T-helper 1 cell treated with Interleukin-12 subunit alpha and Interleukin-12 subunit beta and Interleukin-4 antibody, amounts not matched to agents 30 ng/mL and 1 ng/mL, for 36 hours (primary cell): ENCODE results near the gene THTPA. TPM values are rescaled to one million over a fixed set of nuclear protein-coding genes. Genes with fewer than 3 reads are reported as not detected.
"Not testable (repeated sequence)": the region's sequence is repeated elsewhere in the genome, so short reads cannot be mapped to it uniquely, and the experiment has no call there.

Experiments
- intact Hi-C: fragments of 100-400 bp; cut with micrococcal nuclease; formaldehyde crosslinking; loops from one replicate; pipeline ENCODE4 v1.15.1; 2024
- total RNA-seq: library from RNA; stranded (reverse); gene quantifications from 2 replicates; pipeline ENCODE4 v1.2.3, GENCODE V29; 2022

THTPA gene
- total RNA-seq, 1 donor from 2014 or later: 16.8 TPM

DNA sequence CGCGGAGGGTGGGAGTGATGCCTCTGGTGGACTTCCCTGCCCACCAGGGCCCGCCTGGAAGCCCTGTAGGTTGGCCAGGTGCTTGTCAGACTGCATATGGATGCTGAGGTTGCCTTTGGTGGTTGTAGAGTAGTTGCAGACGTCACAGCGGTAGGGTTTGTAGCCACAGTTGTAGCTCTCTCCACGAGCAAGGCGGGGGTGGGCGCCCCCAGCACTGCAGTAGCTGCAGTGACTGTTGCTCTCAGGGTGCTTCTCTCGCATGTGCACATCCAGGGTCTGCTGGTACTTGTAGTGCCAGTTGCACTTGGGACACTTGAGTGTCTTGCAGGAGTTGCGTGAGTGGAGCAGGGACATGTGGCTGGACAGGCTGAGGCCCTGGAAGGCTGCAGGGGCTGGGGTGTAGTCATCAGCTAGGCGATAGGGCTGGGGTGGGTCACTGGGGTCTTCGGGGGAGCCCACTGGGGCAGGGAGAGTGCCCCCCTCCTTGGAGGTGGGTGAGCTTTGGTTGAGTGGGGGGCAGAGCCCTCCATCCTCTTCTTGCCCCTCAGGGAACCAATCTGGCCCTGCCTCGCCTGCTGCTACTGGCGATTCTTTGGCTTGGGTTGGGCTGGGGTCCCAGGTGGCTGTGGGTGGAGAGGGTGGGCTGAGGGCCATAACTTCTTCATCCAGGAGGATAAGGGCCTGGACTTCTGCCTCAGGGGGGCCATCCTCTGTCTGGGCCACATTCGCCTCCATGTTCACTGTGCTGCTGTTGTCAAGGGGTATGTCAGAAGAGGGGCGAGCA is 22.2 kb upstream of the THTPA start:
- intact Hi-C loops: no loop called here

DNA sequence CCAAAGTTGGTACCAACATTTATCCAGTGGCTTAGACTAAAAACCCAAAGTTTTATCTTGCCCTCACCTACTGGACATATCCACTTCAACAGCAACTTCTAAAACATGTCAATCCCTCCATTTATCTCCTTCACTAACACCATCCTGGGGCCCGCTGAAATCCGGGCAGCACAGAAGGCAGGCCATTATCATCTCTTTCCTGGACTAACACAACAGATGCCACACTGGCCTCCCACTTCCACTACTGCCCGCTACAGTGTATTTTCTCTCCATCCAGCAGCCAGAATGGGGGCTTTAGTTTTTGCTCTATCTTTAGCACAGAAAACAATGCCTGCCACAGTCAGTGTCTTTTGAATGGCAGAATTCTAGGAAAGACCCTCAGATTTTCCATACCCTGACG is 20.1 kb upstream of the THTPA start:
- intact Hi-C loops: no loop called here

DNA sequence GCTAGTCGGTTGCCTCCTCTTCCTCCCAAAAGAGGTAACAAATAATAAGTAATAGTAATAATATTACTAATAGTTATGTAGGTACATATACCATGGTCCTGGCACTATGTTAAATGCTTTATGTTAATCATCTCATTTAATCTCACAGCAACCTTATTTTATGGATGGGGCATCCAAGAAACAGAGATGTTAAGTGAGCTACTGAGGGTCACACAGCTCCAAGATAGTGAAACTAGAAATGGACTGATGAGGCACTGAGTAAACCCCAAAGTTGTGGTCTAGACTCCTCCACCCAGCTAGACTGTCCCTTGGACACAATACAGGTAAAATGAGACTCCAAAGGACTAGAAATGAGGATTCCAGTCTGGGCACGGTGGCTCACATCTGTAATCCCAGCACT is 19.6 kb upstream of the THTPA start:
- intact Hi-C loops: no loop called here

DNA sequence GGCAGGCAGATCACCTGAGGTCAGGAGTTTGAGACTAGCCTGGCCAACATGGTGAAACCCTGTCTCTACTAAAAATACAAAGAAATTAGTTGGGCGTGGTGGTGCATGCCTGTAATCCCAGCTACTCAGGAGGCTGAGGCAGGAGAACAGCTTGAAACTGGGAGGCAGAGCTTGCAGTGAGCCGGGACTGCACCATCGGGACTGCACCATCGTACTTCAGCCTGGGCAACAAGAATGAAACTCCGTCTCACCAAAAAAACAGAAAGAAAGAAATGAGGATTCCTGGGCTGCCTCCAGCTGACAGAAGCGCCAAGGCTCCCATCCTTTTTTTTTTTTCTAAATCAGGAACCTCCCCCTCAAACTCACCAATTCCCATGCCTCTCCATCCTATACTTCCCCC is 19.2 kb upstream of the THTPA start:
- intact Hi-C loops: not testable (repeated sequence)

DNA sequence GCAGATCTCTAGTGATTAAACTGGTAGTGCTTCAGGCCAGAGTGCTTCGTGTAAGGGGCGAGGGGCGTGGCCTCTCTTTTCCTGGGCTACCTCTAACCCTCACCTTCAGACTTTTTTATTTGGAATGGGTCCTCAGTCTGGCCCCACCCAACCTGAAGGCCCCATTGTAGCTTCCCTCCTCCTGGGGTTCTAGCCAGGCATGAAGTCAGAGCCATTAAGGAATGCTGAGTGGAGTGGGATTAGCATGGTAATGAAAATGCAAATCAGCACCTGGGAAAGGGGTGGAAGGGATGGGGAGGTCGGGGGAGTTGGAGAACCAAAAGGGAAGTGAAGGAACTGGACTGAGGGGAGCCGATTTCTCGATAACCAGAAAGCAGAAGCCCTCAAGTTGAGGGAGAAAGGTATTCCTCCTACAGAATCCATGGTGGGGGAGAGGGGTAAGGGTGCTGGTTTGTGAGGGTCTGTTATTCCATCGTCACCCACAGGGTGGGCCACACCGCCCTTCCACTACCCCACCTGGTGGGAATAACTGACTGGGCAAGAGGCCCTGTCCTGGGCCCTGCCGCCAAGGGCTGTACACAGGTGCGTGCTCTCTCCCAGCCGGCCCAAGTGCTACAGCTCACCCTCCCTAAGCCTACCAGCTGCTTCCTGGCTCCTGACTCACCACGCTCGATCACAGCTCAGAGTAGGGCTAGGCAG is 18.6 kb upstream of the THTPA start:
- intact Hi-C loops: loop anchor here (2.0 kb wide), 1 partner anchor 19 kb away; the partner anchor contains the start of gene THTPA

DNA sequence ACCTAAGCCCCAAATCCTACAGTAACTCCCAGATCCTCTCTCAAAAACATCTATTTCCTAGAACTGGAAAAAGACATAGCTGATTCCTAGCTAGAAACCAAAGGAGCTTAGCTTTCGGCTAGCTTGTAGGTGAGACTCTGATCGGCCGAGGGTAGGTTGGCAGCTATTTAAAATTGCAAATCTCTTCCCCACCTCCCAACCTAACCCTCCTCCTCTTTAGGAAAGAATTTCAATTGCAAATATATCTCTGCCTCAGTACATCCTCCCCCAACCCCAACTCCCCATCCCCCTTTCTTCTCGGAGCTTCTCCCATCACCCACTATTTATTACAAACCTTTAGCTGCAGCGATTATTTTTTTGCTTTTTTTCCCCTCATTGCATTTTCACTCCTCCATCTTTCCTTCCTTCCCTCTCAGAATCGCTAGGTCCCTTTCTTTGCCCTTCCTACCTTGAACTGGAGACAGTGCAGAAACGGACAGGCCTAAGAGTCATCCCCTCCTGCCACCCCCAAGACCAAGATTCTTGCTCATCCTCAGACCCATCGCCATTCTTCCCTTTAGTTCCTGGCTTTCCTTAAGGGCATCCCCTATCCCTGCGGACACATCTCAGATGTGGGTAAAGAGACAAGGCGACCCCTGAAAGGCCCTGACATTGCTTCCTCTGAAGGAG is 17.9 kb upstream of the THTPA start:
- intact Hi-C loops: loop anchor here (2.0 kb wide), 1 partner anchor 19 kb away; the partner anchor contains the start of gene THTPA

DNA sequence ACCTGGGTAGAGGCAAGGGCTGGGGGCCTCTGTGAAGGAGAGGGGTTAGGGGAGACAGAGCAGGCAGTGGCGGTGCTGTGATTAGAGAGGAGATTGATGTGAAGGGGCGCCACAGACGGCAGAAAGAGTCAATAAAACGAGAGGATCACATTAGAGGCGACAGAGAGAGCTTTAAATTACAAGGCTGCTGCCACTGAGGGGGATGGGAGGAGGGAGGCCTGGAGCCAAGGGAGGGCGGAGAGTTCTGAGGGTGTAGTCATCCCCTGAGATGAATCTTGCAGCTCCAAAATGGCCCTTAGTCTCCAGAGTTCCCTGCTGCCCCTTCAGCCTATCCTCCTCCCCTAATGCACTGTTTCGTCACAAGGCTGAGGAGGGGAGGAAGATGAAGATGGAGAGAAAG is 17.3 kb upstream of the THTPA start:
- intact Hi-C loops: loop anchor here (1.0 to 2.0 kb wide), 4 partner anchors 18 to 210 kb away; partner anchors contain the start of gene THTPA

DNA sequence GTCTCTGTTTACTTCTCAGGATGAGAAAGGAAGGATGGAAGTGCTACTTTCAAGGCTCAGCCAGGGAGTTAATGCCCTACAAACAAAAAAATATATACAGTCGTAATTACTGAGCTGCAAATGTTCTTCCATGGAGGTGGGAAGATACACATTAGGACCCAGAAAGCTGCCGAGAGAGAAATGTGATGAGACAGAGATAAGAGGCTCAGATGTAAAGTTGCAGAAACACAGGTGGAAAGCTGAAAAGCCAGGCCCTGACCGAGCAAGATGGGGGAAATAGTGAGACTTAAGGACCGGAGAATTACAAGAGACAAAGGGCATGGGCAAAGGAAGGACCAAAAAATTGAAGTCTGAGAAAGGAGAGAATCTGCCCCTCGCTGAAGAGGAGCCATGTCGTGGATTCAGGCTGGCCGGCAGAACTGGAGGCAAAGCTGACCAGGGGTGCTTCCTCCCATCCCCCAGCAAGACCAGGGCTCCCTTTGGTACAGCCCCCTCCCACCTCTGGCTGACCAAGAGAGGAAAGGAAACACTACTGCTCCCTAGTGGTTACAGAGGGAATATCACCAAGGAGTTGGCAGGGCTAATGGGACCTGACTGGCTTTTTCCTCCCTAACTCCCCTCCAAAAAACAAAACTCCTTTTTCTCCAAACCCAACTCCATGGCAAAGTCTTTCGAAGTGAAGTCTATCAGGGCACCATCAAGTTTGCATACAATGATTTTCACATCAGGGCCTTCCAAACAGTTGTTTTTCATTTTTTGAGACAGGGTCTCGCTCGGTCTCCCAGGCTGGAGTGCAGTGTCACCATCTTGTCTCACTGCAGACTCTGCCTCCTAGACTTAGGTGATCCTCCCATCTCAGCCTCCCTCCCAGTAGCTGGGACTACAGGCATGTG is 16.6 kb upstream of the THTPA start:
- intact Hi-C loops: loop anchor here (1.0 to 2.0 kb wide), 4 partner anchors 17 to 211 kb away; partner anchors contain the start of gene THTPA

DNA sequence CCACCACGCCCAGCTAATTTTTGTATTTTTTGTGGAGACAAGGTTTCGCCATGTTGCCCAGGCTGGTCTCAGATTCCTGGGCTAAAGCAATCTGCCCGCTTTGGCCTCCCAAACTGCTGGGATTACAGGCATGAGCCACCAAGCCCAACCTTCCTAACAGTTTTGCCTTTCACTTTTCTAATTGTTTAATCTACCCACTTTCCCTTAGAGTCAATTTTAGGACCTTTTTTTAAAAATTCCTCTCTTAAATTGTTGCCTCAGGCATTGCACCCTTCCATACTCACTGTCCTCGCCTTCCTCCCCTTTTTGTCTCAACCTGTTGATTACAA is 16.0 kb upstream of the THTPA start:
- intact Hi-C loops: no loop called here

DNA sequence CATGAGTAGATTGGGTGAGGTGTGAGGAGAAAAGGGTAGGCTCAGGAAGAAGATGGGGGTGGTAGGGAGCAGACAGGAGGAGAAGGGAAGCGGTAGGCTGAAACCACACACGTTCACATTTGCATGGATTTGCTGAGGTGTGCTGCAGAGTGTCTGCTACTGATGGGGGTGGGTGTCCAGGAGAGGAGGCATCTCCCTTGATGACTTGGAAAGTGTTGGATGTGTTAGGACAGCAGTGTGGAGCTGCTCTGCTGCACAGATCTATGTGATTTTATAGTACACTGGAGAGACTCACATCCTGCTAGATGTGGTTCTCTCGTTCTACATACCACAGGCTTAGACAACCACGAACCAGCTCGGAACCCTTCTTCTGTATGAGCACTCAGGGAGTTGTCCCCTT is 13.8 kb upstream of the THTPA start:
- intact Hi-C loops: no loop called here

DNA sequence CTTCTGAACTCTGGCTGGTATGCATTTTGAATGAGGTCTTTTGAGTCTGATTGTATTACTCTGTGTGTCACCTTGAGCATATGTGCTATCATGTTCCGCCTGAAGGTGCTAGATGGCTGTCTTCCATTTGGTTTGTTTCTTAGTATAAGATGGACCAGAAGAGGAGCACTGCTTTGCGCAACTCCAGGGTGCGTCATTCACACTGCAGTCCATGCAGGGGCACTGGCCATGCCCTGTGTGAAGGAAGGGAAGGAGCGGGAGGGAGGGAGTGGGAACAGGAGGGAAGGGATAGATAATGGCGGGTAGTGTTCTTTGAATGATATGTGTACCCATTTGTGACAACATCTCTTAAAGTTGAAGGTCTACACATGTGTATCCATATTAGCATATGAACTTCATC is 12.7 kb upstream of the THTPA start:
- intact Hi-C loops: no loop called here

DNA sequence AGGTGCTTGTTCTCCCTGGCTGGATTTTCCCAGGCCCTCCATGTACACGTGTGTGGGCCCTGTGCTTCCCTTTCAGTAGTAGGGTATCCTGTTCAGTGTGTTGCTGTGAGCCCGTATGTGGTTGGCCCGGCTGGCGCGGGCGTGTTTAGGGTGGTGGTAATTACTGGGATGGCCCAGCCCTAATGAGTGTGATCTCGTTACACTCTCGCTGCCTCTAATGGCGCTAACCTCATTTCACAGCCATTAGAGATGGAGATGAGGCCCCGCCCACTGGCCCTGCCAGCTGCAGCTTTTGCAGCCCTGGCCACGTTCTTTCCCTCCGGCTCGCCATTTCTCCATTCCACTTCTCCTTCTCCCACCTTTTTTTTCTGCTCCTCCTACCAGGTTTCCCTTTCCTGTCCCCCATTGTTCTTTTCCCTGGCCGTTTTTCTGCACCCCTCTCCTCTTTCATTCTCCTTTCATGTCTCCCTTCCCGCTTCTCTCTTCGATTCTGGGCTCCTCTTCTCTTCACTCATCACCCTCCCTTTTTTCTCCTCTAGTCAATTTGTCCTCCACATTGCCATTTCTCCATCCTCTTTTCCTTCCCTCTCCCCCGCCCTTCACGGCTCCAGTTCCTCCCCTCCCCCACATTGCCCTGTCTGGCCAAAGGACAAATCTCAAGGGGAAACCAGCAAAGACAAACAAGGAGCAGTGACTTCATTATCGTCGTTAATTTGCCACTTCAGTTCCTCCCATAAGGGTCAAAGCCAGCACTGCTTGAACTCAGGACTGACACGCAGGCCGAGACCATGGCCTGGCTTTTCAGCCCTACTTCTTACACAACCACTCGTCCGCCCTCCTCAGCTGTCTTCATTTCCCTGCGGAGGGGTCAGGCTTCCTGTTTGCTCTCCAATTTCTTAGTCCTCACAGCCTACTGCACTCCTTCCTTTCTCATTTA is 11.3 kb upstream of the THTPA start:
- intact Hi-C loops: no loop called here

DNA sequence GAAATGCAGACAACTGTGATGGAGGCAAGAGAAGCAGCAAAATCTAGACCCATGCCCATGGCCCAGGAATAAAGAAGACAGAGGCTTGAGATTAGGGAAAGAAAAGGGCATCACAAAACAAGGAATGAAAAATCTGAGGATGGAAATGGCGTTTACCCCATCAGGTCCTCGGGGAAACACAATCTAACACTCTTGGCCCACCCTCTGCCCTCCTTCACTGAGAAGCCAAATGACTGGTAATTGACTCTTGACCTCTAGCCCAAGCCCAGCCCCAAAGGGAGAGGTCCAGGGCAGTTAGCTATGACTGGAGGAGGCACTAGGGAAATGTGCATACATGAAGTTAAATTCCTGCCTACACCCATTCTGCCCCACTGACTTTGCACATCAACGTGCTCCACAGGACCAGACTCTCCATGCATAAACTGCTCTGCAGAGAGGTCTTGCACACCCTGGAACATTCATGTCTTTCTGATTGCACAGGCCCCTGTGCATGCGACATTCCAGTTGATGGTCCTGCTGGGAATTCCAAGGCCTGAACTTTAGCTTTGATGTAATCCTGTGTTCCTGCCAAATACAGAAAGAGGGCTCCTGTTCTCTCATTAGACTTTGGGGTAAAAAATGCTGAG is 10.2 kb upstream of the THTPA start:
- intact Hi-C loops: no loop called here

DNA sequence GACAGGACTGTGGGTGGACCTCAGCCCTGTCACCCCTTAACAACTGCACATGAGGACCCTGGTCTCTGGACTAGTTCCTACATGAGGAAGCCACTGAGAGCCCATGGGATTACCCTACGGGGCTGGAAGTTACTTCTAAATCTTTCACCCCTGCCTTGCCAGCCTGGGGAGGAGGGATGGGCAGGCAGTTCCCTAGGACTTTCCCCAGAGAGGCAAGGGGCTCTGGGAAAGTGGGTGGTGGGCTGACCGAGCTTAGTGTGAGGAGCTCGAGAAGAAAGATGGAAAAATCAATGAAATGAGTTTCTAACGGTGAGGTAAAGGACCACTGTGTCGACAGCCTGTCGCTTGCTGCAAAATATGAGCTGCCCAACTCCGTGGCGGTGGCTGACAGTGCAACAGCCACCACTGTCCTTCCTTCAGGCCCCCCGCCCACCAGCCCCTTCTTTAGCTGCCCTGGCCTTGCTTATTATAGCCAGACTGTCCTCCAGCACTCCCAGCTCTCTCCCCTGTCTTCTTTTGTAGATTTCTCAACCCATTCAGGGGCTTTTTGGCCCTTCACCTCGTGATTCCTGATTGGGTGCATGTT is 9.5 kb upstream of the THTPA start:
- intact Hi-C loops: no loop called here

DNA sequence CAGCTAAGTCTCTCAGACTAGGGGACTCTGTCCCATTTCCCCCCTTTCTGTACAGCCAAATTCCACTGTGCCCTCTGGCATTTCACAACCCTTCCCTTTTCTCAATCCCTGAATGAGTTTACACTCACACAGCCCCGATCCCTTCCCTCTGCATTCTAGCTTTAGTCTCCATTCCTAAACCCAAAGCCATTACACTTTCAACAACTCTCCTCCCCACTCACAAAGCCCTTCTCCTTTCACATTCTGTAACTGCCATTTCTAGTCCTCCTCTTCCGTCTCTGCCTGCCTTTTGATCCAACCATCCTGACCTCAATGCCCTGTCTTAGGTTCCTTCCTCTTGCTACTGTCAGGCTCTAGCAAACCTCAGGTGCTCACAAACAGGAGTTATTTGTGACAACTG is 8.1 kb upstream of the THTPA start:
- intact Hi-C loops: no loop called here

DNA sequence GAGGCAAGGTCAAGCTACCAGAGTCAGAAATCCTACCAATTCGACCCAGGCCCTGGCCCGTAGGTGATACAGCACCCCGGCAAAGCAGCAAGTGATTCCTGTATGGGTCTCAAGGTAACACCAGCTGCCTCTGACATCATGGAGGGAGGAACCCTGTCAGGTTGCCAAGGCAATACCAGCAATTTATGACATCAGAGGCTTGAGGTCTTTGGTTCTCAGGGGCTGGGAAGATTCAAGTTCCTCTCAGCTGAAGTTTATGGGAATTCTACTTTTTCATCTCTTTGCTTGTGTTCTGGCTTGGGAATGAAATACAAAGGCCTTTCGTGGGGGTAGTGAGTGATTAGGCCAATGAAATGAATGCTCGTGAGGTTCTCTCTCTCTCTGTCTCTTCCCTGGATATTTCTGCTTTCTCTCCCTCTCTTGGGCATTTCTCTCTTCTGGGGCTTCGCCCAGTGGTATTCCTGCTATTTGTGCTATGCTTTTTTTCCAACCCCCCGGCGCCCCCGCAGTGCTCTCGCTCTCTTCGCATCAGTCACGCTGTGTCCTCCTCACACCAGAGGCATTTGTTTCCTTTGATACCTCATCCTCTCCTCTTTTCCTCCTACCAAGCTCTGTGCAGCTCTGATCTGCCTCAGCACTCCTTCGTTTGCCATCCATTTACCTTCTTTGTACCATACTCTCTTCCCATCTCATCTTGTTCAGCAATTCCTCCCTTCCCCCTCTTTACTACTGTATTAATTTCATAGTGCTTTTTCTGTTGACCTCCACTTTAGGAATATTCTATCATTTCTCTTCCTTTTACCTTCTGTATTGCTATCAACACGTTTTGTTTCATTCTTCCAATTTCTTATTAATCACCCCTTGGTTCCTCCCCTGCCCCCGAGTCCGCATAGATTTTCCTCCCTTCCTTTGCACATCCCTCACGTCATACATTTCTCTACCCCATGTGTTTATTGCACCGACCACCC is 7.4 kb upstream of the THTPA start:
- intact Hi-C loops: no loop called here

DNA sequence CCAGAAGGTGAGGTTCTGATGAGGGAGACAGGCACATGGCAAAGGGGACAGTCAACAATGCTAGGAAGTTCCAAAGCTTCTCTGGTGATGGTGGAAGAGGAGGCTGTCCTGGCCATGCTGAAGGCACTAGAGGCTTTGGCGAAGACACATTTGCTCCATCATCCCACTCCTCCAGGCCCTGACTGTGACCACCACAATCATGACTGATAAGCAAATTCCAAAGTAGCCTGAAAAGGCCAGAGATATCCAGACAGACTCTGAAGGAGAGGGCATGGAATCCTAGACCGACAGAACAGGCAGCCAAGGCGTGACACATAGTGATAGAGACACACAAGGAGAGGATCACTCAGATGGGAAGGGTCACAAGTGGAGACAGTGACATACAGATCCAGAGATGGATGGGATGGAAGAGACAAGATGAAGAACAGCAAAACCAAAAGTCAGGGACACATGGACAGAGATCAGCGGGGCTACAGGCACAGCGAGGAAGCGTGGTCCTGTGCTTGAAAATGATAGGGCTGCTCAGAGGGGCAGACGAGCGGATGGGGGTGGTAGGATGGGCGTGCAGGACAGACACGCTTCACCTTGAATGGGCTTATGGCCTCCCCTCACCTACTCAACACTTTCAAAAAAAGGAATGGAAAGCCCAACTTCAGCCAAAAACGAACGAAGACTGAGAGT is 5.8 kb upstream of the THTPA start:
- intact Hi-C loops: loop anchor here (2.0 to 10.0 kb wide), 5 partner anchors 425 to 965 kb away; partner anchors contain the start of genes ACIN1, C14orf119, DAD1 and EMC9
